ENCODE measurements around the gene ARNT2.
A peak's percentile ranks its signal among the peaks of the same experiment; 100 is the strongest.

DNA sequence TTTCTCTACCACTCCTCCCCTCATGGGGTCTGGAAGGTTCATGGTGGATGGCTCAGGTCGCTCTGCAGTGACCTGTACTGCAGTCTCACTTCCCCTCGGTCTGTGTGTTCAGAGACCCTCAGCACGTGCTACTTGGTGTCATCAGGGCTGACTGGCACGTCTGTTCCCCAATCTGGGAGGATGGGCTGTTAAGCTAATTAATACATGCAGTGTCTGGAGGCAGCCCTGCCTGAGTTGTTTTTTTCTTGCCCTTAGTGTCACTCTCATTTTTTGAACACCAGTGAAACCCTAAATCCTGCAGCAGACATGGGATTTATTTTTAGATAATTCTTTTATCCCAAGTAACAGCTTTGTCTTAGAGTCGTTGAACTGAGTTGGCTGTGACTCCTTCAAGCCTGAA, 64.6 kb downstream of the ARNT2 start:
- TF ChIP-seq ZNF274 (IDR thresholded peaks at IDR 0.05; ENCODE audit: insufficient read depth, insufficient read length) (no peak), POLR2A (IDR thresholded peaks at IDR 0.05; ENCODE audit: low read depth, low read length) (no peak), ETV6 (conservative IDR thresholded peaks at IDR 0.05 in 1 of 2, IDR thresholded peaks at IDR 0.05 in 1 of 2; ENCODE audit: borderline replicate concordance in 1 of 2, low read depth in 1 of 2) (no peak), SMARCA5 (IDR thresholded peaks at IDR 0.05) (no peak), BHLHE40 (IDR thresholded peaks at IDR 0.05; ENCODE audit: borderline replicate concordance in 1 of 2, low read depth in 2 of 2, low read length in 1 of 2) (peak in 1 of 2 experiments; percentile 47; a peak in 2 of 4 replicates), CHD2 (IDR thresholded peaks at IDR 0.05; ENCODE audit: borderline replicate concordance, low read depth, low read length) (no peak), EZH2 (IDR thresholded peaks at IDR 0.05; ENCODE audit: borderline replicate concordance, control insufficient read depth, low read depth, low read length) (no peak), HCFC1 (IDR thresholded peaks at IDR 0.05; ENCODE audit: low read length) (no peak), FOXM1 (IDR thresholded peaks at IDR 0.05; ENCODE audit: low read depth, low read length) (no peak)
- TF ChIP-seq, protein P1, sequence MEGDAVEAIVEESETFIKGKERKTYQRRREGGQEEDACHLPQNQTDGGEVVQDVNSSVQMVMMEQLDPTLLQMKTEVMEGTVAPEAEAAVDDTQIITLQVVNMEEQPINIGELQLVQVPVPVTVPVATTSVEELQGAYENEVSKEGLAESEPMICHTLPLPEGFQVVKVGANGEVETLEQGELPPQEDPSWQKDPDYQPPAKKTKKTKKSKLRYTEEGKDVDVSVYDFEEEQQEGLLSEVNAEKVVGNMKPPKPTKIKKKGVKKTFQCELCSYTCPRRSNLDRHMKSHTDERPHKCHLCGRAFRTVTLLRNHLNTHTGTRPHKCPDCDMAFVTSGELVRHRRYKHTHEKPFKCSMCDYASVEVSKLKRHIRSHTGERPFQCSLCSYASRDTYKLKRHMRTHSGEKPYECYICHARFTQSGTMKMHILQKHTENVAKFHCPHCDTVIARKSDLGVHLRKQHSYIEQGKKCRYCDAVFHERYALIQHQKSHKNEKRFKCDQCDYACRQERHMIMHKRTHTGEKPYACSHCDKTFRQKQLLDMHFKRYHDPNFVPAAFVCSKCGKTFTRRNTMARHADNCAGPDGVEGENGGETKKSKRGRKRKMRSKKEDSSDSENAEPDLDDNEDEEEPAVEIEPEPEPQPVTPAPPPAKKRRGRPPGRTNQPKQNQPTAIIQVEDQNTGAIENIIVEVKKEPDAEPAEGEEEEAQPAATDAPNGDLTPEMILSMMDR (IDR thresholded peaks at IDR 0.05 in 2 of 3, conservative IDR thresholded peaks at IDR 0.05 in 1 of 3; ENCODE audit: control insufficient read depth in 2 of 3, extremely low read depth in 1 of 3, insufficient read depth in 1 of 3, low read depth in 3 of 3, low read length in 3 of 3) = no peak
- TF ChIP-seq, protein P2, sequence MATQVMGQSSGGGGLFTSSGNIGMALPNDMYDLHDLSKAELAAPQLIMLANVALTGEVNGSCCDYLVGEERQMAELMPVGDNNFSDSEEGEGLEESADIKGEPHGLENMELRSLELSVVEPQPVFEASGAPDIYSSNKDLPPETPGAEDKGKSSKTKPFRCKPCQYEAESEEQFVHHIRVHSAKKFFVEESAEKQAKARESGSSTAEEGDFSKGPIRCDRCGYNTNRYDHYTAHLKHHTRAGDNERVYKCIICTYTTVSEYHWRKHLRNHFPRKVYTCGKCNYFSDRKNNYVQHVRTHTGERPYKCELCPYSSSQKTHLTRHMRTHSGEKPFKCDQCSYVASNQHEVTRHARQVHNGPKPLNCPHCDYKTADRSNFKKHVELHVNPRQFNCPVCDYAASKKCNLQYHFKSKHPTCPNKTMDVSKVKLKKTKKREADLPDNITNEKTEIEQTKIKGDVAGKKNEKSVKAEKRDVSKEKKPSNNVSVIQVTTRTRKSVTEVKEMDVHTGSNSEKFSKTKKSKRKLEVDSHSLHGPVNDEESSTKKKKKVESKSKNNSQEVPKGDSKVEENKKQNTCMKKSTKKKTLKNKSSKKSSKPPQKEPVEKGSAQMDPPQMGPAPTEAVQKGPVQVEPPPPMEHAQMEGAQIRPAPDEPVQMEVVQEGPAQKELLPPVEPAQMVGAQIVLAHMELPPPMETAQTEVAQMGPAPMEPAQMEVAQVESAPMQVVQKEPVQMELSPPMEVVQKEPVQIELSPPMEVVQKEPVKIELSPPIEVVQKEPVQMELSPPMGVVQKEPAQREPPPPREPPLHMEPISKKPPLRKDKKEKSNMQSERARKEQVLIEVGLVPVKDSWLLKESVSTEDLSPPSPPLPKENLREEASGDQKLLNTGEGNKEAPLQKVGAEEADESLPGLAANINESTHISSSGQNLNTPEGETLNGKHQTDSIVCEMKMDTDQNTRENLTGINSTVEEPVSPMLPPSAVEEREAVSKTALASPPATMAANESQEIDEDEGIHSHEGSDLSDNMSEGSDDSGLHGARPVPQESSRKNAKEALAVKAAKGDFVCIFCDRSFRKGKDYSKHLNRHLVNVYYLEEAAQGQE (IDR thresholded peaks at IDR 0.05; ENCODE audit: low read depth, low read length) = no peak

Measured in GM12878 (cell line).